Mesothelial cell of epicardium (in vitro differentiated cells): ENCODE measurements around the gene TCF4. TPM values are rescaled to one million over a fixed set of nuclear protein-coding genes. Genes with fewer than 3 reads are reported as not detected.

Source experiments
- DNase-seq, 2 experiments: peaks; one replicate each; pipeline ENCODE4 v3.0.0; 2021; ENCODE audit warnings: low spot score in 2 of 2; ENCODE audit not compliant: unreplicated experiment in 2 of 2
- H3K27ac Mint-ChIP-seq: 2 replicates; pipeline ENCODE4 v1.8.0; 2021; ENCODE audit warnings: mixed read lengths
- H3K27me3 Mint-ChIP-seq: 2 replicates; pipeline ENCODE4 v1.8.0; 2021; ENCODE audit warnings: low read depth, mixed read lengths
- H3K36me3 Mint-ChIP-seq: 2 replicates; pipeline ENCODE4 v1.8.0; 2021; ENCODE audit warnings: mixed read lengths
- H3K4me1 Mint-ChIP-seq: 2 replicates; pipeline ENCODE4 v1.8.0; 2021; ENCODE audit warnings: mixed read lengths
- H3K4me3 Mint-ChIP-seq: 2 replicates; pipeline ENCODE4 v1.8.0; 2021; ENCODE audit warnings: mild to moderate bottlenecking, moderate library complexity, mixed read lengths
- H3K9me3 Mint-ChIP-seq: 2 replicates; pipeline ENCODE4 v1.8.0; 2021; ENCODE audit warnings: mixed read lengths
- total RNA-seq: library from RNA; stranded (reverse); gene quantifications from 3 replicates; pipeline ENCODE4 v1.2.1, GENCODE V29; 2021
- TF ChIP-seq, protein P1 (sequence below): fragments of 200-600 bp; sonication (generic); IDR thresholded peaks from one replicate; pipeline ENCODE4 v1.5.0; 2021; ENCODE audit warnings: antibody characterized with exemption; ENCODE audit not compliant: unreplicated experiment

TCF4 gene
- total RNA-seq, 1 donor from 2014 or later, result 224 TPM

DNA sequence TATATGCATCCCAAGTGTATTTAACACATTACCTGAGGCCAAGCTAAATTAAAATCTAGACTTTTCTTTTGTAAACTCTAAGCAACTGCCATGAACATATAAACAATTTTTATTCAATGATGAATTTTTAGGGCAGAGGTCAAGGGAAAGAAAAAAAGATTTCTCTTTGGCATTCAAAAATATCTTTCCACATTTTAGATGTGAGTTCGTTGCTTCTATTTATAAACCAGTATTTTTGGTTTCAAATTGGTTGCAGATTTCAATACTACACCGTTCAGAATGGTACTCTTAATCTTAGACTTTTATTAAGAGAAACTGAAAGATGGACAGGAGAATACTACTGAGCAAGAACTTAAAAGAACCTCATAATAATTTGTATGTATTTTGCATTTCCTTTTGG lies 335.1 kb downstream of the TCF4 start:
- no peak for DNase-seq
- peaks cover 47% of the 10 kb centered on the region for H3K36me3 Mint-ChIP-seq
- H3K4me3 Mint-ChIP-seq, result no peak overlapping the region
- peaks cover 9% of the 10 kb centered on the region for H3K9me3 Mint-ChIP-seq
- H3K27ac Mint-ChIP-seq, result peak overlapping the region; percentile 69
- H3K27me3 Mint-ChIP-seq, result no peaks in the 10 kb centered on the region
- H3K4me1 Mint-ChIP-seq, result peaks cover 38% of the 10 kb centered on the region
- TF ChIP-seq, protein P1, sequence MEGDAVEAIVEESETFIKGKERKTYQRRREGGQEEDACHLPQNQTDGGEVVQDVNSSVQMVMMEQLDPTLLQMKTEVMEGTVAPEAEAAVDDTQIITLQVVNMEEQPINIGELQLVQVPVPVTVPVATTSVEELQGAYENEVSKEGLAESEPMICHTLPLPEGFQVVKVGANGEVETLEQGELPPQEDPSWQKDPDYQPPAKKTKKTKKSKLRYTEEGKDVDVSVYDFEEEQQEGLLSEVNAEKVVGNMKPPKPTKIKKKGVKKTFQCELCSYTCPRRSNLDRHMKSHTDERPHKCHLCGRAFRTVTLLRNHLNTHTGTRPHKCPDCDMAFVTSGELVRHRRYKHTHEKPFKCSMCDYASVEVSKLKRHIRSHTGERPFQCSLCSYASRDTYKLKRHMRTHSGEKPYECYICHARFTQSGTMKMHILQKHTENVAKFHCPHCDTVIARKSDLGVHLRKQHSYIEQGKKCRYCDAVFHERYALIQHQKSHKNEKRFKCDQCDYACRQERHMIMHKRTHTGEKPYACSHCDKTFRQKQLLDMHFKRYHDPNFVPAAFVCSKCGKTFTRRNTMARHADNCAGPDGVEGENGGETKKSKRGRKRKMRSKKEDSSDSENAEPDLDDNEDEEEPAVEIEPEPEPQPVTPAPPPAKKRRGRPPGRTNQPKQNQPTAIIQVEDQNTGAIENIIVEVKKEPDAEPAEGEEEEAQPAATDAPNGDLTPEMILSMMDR, result no peak

DNA sequence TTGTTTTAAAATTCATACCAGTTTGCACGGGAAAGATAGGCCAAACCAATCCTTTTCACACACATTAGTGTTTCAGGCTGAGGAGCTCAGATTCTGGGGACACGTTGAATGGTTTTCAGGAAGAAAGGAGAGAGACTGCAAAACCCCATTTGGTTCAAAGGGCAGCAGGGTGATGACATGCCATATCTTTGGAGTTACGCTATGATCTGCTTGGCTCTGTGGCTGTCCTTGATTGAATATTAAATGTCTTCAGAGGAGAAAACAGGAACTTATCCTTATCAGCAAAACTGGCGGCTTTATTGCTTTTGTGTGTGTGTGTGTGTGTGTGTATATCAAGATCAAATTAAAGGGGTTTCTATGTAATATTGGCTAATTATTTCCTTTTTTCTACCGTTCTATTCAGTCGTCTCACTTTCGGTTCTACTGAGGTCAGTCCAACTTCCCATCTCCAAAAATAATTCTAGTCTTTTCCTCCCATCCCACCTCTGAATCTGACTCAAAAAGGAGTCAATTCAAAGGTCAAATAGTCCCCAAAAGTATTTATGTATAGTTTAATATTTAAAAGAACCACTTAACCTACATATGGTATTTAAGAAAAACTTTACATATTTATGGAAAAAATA lies 335.8 kb downstream of the TCF4 start:
- H3K4me1 Mint-ChIP-seq, result peaks cover 39% of the 10 kb centered on the region
- H3K9me3 Mint-ChIP-seq, result peaks cover 9% of the 10 kb centered on the region
- H3K4me3 Mint-ChIP-seq, result peak overlapping the region; percentile 19
- no peak for DNase-seq
- H3K27me3 Mint-ChIP-seq, result no peaks in the 10 kb centered on the region
- peaks cover 55% of the 10 kb centered on the region for H3K36me3 Mint-ChIP-seq
- TF ChIP-seq, protein P1, result no peak
- H3K27ac Mint-ChIP-seq, result peak overlapping the region; percentile 80

DNA sequence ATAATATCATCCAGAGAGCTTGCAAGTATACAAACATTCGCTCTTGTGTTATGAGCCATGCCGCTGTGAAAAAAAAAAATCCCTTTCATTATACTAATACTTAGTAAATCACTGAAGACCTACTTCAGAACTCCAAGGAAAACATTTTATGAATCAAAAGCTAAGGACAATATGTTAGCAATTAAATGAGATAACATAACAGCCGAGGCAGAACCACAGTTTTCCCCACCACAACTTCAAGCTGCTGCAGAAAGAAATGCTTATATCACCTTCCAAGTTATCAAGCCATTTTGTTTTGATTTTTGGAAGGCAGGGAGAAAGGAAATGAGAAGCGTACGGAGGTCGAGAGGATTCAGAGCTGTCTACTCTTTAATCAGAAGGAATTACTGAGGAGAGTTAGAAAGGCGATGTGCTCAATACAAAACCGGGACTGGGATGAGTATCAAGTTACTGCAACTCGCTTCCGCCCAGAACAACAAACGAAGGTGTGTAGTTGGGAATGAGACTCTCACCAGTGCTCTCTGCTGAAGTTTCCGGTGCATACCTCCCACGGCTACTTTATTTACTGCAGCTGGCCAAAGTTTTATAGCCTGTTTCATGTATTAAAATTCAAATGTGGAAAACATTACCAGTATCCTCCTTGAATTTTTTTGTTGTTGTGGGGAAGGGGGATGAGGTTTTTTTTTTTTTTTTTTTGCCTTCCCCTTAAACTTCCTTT lies 336.6 kb downstream of the TCF4 start:
- H3K9me3 Mint-ChIP-seq, result peaks cover 9% of the 10 kb centered on the region
- H3K4me3 Mint-ChIP-seq, result peak overlapping the region; percentile 35
- H3K36me3 Mint-ChIP-seq, result peaks cover 53% of the 10 kb centered on the region
- TF ChIP-seq, protein P1, result no peak
- DNase-seq, result no peak
- peak overlapping the region; percentile 80 for H3K27ac Mint-ChIP-seq
- no peaks in the 10 kb centered on the region for H3K27me3 Mint-ChIP-seq
- H3K4me1 Mint-ChIP-seq, result peaks cover 36% of the 10 kb centered on the region

DNA sequence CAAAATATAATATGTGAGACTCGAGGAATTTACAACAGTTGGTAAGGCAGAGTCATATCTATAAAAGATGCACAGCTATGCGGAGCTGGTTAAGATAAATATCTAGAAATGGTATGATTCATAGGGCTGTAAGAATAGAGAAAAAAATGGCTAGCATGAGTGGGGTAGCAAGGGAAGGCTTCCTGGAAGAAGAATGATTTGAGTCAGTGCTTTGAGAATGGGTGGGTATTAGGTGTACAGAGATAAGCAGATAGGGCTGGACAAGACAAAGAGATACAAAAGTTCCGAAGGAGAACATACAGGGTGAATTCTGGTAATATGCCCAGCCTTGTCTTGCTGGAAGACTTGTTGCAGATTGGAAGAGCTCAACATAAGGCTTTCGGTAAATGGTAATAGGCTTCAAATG lies 337.2 kb downstream of the TCF4 start:
- Mint-ChIP-seq H3K27me3 (no peaks in the 10 kb centered on the region), H3K27ac (peak overlapping the region; percentile 77), H3K36me3 (peaks cover 48% of the 10 kb centered on the region), H3K4me3 (no peak overlapping the region), H3K4me1 (peaks cover 34% of the 10 kb centered on the region), H3K9me3 (peaks cover 9% of the 10 kb centered on the region)
- DNase-seq, result no peak
- TF ChIP-seq, protein P1, result no peak

DNA sequence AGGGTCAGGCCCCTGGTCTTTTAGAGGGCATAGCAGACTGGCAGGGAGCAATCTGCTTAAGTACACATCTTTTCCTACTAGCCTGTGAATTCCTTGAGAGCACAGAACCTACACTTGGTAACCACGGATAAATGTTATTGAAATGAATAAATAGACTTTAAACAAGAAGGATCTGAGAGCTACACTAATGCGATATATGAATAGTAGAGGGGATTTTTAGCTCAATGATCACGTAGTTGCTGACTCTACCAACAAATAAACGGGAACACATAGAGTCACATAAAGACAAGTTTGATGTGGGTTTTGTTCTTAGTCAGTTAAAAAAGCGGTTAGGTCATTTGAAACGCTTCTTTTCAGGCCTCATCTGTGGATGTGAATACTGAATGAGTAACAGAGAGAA lies 338.4 kb downstream of the TCF4 start:
- TF ChIP-seq, protein P1, result no peak
- DNase-seq, result no peak
- peaks cover 46% of the 10 kb centered on the region for H3K4me1 Mint-ChIP-seq
- H3K27ac Mint-ChIP-seq, result peak overlapping the region; percentile 47
- H3K27me3 Mint-ChIP-seq, result no peaks in the 10 kb centered on the region
- H3K4me3 Mint-ChIP-seq, result no peak overlapping the region
- peaks cover 7% of the 10 kb centered on the region for H3K9me3 Mint-ChIP-seq
- peaks cover 40% of the 10 kb centered on the region for H3K36me3 Mint-ChIP-seq
